Measurements from ENCODE around the gene HDAC6.
"Not testable (repeated sequence)": the region's sequence is repeated elsewhere in the genome, so short reads cannot be mapped to it uniquely, and the experiment has no call there.

The HDAC6 gene

GRCh38 chrX:48826876-48827653, 25.2 kb downstream of the HDAC6 start:
- no peak for DNase-seq

- DNase-seq, result no peak
These were observed 25.7 kb downstream of the HDAC6 start for GRCh38 chrX:48827654-48827968.

- no peak for DNase-seq
These were observed 27.3 kb downstream of the HDAC6 start for GRCh38 chrX:48829016-48829735.

- DNase-seq, result no peak
These were observed 29.5 kb downstream of the HDAC6 start for GRCh38 chrX:48831136-48831908.

- no peak for DNase-seq
These were observed 30.0 kb downstream of the HDAC6 start for GRCh38 chrX:48831909-48832291.

GRCh38 chrX:48833542-48834138, 31.8 kb downstream of the HDAC6 start:
- DNase-seq, result no peak

- DNase-seq, result no peak
These were observed 32.5 kb downstream of the HDAC6 start for GRCh38 chrX:48834383-48834709.

- DNase-seq, result no peak
These were observed 33.9 kb downstream of the HDAC6 start, which contains the start of gene PCSK1N for GRCh38 chrX:48835524-48836329. PCSK1N (minus strand) TSS chrX:48835610; CDS start chrX:48835532, 78 bp downstream.

- no peak for DNase-seq
These were observed 37.8 kb downstream of the HDAC6 start for GRCh38 chrX:48839686-48840085.

- DNase-seq, result no peak
These were observed 47.0 kb downstream of the HDAC6 start for GRCh38 chrX:48848847-48849246.

- no peak for DNase-seq
These were observed 51.0 kb downstream of the HDAC6 start for GRCh38 chrX:48852857-48853256.

GRCh38 chrX:48853494-48853893, 51.6 kb downstream of the HDAC6 start:
- not testable (repeated sequence) for DNase-seq

- not testable (repeated sequence) for DNase-seq
These were observed 52.4 kb downstream of the HDAC6 start for GRCh38 chrX:48854121-48854804.

GRCh38 chrX:48854898-48855297, 53.0 kb downstream of the HDAC6 start:
- no peak for DNase-seq

- DNase-seq, result no peak
These were observed 62.3 kb downstream of the HDAC6 start for GRCh38 chrX:48864210-48864609.

GRCh38 chrX:48872017-48872416, 70.2 kb downstream of the HDAC6 start:
- DNase-seq, result not testable (repeated sequence)

Data from NCI-H187 (cell line).